Muscle layer of duodenum (tissue), 2 donors: ENCODE results near the gene COPRS.
"Not testable (repeated sequence)": the region's sequence is repeated elsewhere in the genome, so short reads cannot be mapped to it uniquely, and the experiment has no call there.

Source experiments
- H3K27ac ChIP-seq: one replicate; pipeline ENCODE4 v1.7.0; 2013; ENCODE audit warnings: mild to moderate bottlenecking, low read length
- H3K27me3 ChIP-seq: one replicate; pipeline ENCODE4 v1.7.0; 2013; ENCODE audit warnings: low read depth, mild to moderate bottlenecking, control low read depth, low read length
- H3K36me3 ChIP-seq, 2 donors: one replicate each; pipeline ENCODE4 v1.7.0; 2013; ENCODE audit warnings: low read length in 2 of 2, control low read depth in 1 of 2, mild to moderate bottlenecking in 1 of 2; ENCODE audit not compliant: insufficient read depth in 2 of 2, control insufficient read depth in 1 of 2
- H3K4me1 ChIP-seq, 2 donors: one replicate each; pipeline ENCODE4 v1.7.0; 2013; ENCODE audit warnings: low read length in 2 of 2, mild to moderate bottlenecking in 2 of 2, control low read depth in 1 of 2, moderate library complexity in 1 of 2; ENCODE audit not compliant: insufficient read depth in 2 of 2, control insufficient read depth in 1 of 2
- H3K4me3 ChIP-seq, 2 donors: one replicate each; pipeline ENCODE4 v1.7.0; 2013; ENCODE audit warnings: low read length in 2 of 2, low read depth in 1 of 2, mild to moderate bottlenecking in 1 of 2
- H3K9me3 ChIP-seq, 2 donors: one replicate each; pipeline ENCODE4 v1.7.0; 2013; ENCODE audit warnings: low read length in 2 of 2, control low read depth in 1 of 2, mild to moderate bottlenecking in 1 of 2; ENCODE audit not compliant: control insufficient read depth in 1 of 2
- donor health status: healthy.

Gene COPRS

GRCh38 chr17:31842195-31843069 is 16.6 kb downstream of the COPRS start:
- H3K27ac ChIP-seq: no peak overlapping the region
- peak overlapping the region; percentile 32 to 61 for H3K4me3 ChIP-seq
- no peaks in the 10 kb centered on the region for H3K9me3 ChIP-seq

GRCh38 chr17:31841850-31842194 is 17.2 kb downstream of the COPRS start:
- no peaks in the 10 kb centered on the region for H3K36me3 ChIP-seq
- no peaks in the 10 kb centered on the region for H3K9me3 ChIP-seq
- H3K4me1 ChIP-seq: peaks cover 7 to 27% of the 10 kb centered on the region in 2 donors
- H3K27me3 ChIP-seq: no peaks in the 10 kb centered on the region
- peak overlapping the region in 1 of 2 donors; percentile 61 for H3K4me3 ChIP-seq
- H3K27ac ChIP-seq: no peak overlapping the region

More at GRCh38 chr17:31842195-31843069, 16.6 kb downstream of the COPRS start:
- Histone ChIP-seq H3K36me3 (no peaks in the 10 kb centered on the region), H3K27me3 (no peaks in the 10 kb centered on the region), H3K4me1 (peaks cover 7 to 27% of the 10 kb centered on the region in 2 donors)

- Histone ChIP-seq H3K4me1 (peaks cover 7 to 21% of the 10 kb centered on the region in 2 donors), H3K4me3 (no peak overlapping the region), H3K9me3 (no peaks in the 10 kb centered on the region), H3K27ac (no peak overlapping the region), H3K36me3 (no peaks in the 10 kb centered on the region), H3K27me3 (no peaks in the 10 kb centered on the region)
Observed at GRCh38 chr17:31838636-31839225, 20.3 kb downstream of the COPRS start.

GRCh38 chr17:31835984-31836383 is 23.1 kb downstream of the COPRS start:
- H3K4me3 ChIP-seq: no peak overlapping the region
- no peaks in the 10 kb centered on the region for H3K27me3 ChIP-seq
- H3K4me1 ChIP-seq: peaks cover 0 to 1% of the 10 kb centered on the region in 2 donors
- no peaks in the 10 kb centered on the region for H3K36me3 ChIP-seq
- no peak overlapping the region for H3K27ac ChIP-seq
- H3K9me3 ChIP-seq: no peaks in the 10 kb centered on the region

- no peaks in the 10 kb centered on the region for H3K27me3 ChIP-seq
Observed at GRCh38 chr17:31834448-31834847, 24.6 kb downstream of the COPRS start.

GRCh38 chr17:31832746-31833145 is 26.3 kb downstream of the COPRS start:
- H3K36me3 ChIP-seq: no peaks in the 10 kb centered on the region
- no peaks in the 10 kb centered on the region for H3K4me1 ChIP-seq
- H3K27me3 ChIP-seq: no peaks in the 10 kb centered on the region
- no peak overlapping the region for H3K27ac ChIP-seq
- H3K9me3 ChIP-seq: no peaks in the 10 kb centered on the region
- no peak overlapping the region for H3K4me3 ChIP-seq

More at GRCh38 chr17:31834448-31834847, 24.6 kb downstream of the COPRS start:
- Histone ChIP-seq H3K9me3 (no peaks in the 10 kb centered on the region), H3K27ac (no peak overlapping the region), H3K4me3 (no peak overlapping the region), H3K36me3 (no peaks in the 10 kb centered on the region), H3K4me1 (no peaks in the 10 kb centered on the region)

GRCh38 chr17:31830971-31831858 is 27.8 kb downstream of the COPRS start:
- Histone ChIP-seq H3K4me1 (no peaks in the 10 kb centered on the region), H3K27me3 (no peaks in the 10 kb centered on the region), H3K9me3 (no peaks in the 10 kb centered on the region), H3K4me3 (no peak overlapping the region), H3K27ac (no peak overlapping the region), H3K36me3 (no peaks in the 10 kb centered on the region)

- Histone ChIP-seq H3K27me3 (no peaks in the 10 kb centered on the region), H3K4me3 (no peak overlapping the region), H3K27ac (no peak overlapping the region), H3K9me3 (no peaks in the 10 kb centered on the region), H3K36me3 (no peaks in the 10 kb centered on the region), H3K4me1 (no peaks in the 10 kb centered on the region)
Observed at GRCh38 chr17:31829649-31830048, 29.4 kb downstream of the COPRS start.

- H3K9me3 ChIP-seq, H3K27ac ChIP-seq, H3K27me3 ChIP-seq, H3K4me3 ChIP-seq, H3K36me3 ChIP-seq, H3K4me1 ChIP-seq: not testable (repeated sequence)
Observed at GRCh38 chr17:31828955-31829354, 30.1 kb downstream of the COPRS start.

- no peaks in the 10 kb centered on the region for H3K4me1 ChIP-seq
- H3K27ac ChIP-seq: no peak overlapping the region
- no peak overlapping the region for H3K4me3 ChIP-seq
- H3K36me3 ChIP-seq: no peaks in the 10 kb centered on the region
- H3K27me3 ChIP-seq: no peaks in the 10 kb centered on the region
- no peaks in the 10 kb centered on the region for H3K9me3 ChIP-seq
Observed at GRCh38 chr17:31825961-31826691, 32.9 kb downstream of the COPRS start.
